Trophoblast cell (in vitro differentiated cells and primary cell): ENCODE measurements around the gene ASCC1.

Experiments
- DNase-seq, 2 donors: peaks; one replicate each; pipeline ENCODE4 v3.0.0-alpha.2; 2016
- H2AFZ ChIP-seq: 2 replicates; pipeline ENCODE4 v1.6.1; 2013; ENCODE audit warnings: low read length, moderate library complexity, mild to moderate bottlenecking; ENCODE audit not compliant: insufficient read depth, poor library complexity
- H2AK5ac ChIP-seq: 2 replicates; pipeline ENCODE4 v1.6.1; 2013; ENCODE audit warnings: mild to moderate bottlenecking, low read length
- H2BK120ac ChIP-seq: 2 replicates; pipeline ENCODE4 v1.6.1; 2013; ENCODE audit warnings: low read length, mild to moderate bottlenecking, moderate library complexity; ENCODE audit not compliant: insufficient read depth, poor library complexity
- H2BK12ac ChIP-seq: 2 replicates; pipeline ENCODE4 v1.6.1; 2013; ENCODE audit warnings: mild to moderate bottlenecking, low read length, moderate library complexity
- H2BK5ac ChIP-seq: 2 replicates; pipeline ENCODE4 v1.6.1; 2013; ENCODE audit warnings: low read length, low read depth, moderate library complexity, mild to moderate bottlenecking; ENCODE audit not compliant: poor library complexity
- H3K14ac ChIP-seq: 2 replicates; pipeline ENCODE4 v1.6.1; 2013; ENCODE audit warnings: mild to moderate bottlenecking, low read length
- H3K18ac ChIP-seq: 2 replicates; pipeline ENCODE4 v1.6.1; 2013; ENCODE audit warnings: mild to moderate bottlenecking, low read length
- H3K23ac ChIP-seq: 2 replicates; pipeline ENCODE4 v1.6.1; 2013; ENCODE audit warnings: low read length
- H3K27ac ChIP-seq: 2 replicates; pipeline ENCODE4 v1.5.1; 2013; ENCODE audit warnings: low read depth, mild to moderate bottlenecking, inconsistent platforms, low read length, moderate library complexity
- H3K27me3 ChIP-seq: 2 replicates; pipeline ENCODE4 v1.6.1; 2013; ENCODE audit warnings: inconsistent platforms, mild to moderate bottlenecking, low read length, moderate library complexity; ENCODE audit not compliant: insufficient read depth
- H3K36me3 ChIP-seq, 2 experiments: 1 replicate in 1 of 2; 2 replicates in 1 of 2; pipeline ENCODE4 v1.6.1; 2013; ENCODE audit warnings: low read length in 2 of 2, mild to moderate bottlenecking in 2 of 2, moderate library complexity in 1 of 2; ENCODE audit not compliant: insufficient read depth in 2 of 2, control insufficient read depth in 1 of 2
- H3K4ac ChIP-seq: 2 replicates; pipeline ENCODE4 v1.6.1; 2013; ENCODE audit warnings: low read depth, mild to moderate bottlenecking, low read length, moderate library complexity
- H3K4me1 ChIP-seq, 2 experiments: 1 replicate in 1 of 2; 2 replicates in 1 of 2; pipeline ENCODE4 v1.6.1; 2013; ENCODE audit warnings: low read length in 2 of 2, mild to moderate bottlenecking in 2 of 2, moderate library complexity in 1 of 2; ENCODE audit not compliant: insufficient read depth in 2 of 2, control insufficient read depth in 1 of 2
- H3K4me2 ChIP-seq: 2 replicates; pipeline ENCODE4 v1.6.1; 2013; ENCODE audit warnings: inconsistent platforms, mild to moderate bottlenecking, low read length, moderate library complexity
- H3K4me3 ChIP-seq: 2 replicates; pipeline ENCODE4 v1.5.1; 2013; ENCODE audit warnings: mild to moderate bottlenecking, low read depth, low read length, inconsistent platforms
- H3K79me1 ChIP-seq: one replicate; pipeline ENCODE4 v1.6.1; 2013; ENCODE audit warnings: low read length
- H3K79me2 ChIP-seq: 2 replicates; pipeline ENCODE4 v1.6.1; 2013; ENCODE audit warnings: low read length, mild to moderate bottlenecking; ENCODE audit not compliant: control insufficient read depth, insufficient read depth, poor library complexity
- H3K9ac ChIP-seq: 2 replicates; pipeline ENCODE4 v1.6.1; 2013; ENCODE audit warnings: mild to moderate bottlenecking, low read length
- H3K9me3 ChIP-seq: 2 replicates; pipeline ENCODE4 v1.6.1; 2013; ENCODE audit warnings: low read depth, mild to moderate bottlenecking, control low read depth, inconsistent platforms, low read length; ENCODE audit not compliant: insufficient read depth
- H4K12ac ChIP-seq: 2 replicates; pipeline ENCODE4 v1.6.1; 2013; ENCODE audit warnings: low read depth, mild to moderate bottlenecking, low read length, moderate library complexity
- H4K8ac ChIP-seq: 2 replicates; pipeline ENCODE4 v1.6.1; 2013; ENCODE audit warnings: low read depth, mild to moderate bottlenecking, low read length, moderate library complexity
- H4K91ac ChIP-seq: one replicate; pipeline ENCODE4 v1.6.1; 2013; ENCODE audit warnings: low read depth, mild to moderate bottlenecking, low read length, moderate library complexity
- WGBS: extraction: QIAGEN DNeasy Blood & Tissue Kit; methylation state at CpG from one replicate; pipeline ENCODE4 v1.1.7; 2013; ENCODE audit warnings: missing lambda C conversion rate; ENCODE audit not compliant: insufficient read length, insufficient coverage; ENCODE audit errors: extremely low coverage; 5-methylcytosine and 5-hydroxymethylcytosine counted together

ASCC1 gene

DNA sequence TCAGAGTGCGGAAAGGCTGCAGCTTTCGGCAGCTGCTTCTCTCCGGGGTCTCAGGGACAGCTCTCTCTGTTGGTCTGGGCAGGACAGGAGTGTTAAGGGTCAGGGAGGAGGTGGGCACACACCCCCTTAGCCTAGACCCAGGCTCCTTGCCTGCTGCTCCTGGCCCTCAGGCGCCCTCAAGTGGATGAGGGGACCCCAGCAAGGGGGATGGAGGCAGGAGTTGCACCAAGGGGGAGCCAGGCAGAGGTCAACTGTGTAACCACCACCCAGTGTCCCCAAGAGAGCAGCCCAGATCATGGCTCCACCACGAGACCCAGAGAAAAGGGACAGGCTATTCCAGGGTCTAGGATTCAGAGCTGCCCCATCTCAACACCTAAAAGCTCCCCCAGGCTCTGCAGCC, 154.6 kb downstream of the ASCC1 start:
- no peak overlapping the region for H3K4me2 ChIP-seq
- H3K79me1 ChIP-seq = no peaks in the 10 kb centered on the region
- no CpG with 5 or more reads among the region's 5 CpGs for WGBS

DNA sequence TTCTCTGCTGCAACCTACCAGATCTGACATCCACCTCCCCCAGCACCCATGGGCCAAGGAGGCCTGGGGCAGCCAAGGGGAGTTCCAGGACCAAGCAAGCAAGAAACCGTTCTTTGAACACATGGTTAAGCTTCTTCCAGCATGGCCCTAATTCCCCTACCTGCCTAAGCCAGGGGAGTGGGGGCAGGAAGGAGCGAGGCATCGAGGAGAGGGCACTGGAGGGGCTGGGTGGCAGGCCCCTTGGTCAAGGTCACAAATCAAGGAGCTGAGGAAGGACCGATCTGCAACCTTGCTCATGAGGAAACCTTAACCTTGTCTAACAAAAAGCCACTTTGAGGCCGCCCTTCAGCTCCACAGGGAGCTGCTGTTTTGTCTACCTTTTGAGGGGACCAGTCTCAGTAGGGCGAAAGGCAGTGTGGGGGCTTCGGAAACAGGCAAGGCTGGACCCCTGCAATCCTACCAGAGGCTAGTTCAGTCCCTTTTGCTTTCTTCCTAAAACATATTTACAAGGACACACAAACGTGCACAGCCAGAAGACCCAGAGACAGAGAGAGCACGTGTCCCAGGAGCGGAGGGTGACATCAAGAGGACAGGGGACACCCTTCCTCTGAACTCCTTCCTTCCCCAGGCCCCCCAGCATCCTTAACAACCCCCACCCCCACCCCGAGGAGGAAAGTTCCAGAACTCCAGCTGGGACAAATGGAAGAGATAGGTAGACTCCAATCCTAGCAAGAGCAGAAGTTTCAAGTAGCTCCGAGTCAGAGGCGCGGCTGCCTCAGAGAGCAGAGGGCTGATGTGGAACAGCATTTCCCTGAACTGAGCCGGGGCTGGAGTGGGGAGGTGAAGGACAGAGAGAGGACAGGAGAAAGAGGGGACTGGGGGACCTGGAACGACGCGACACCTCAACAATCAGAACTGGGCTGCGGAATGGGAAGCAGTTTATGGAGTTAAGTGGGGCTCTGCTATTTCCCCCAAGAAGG, 155.9 kb downstream of the ASCC1 start:
- no peak overlapping the region for H3K4ac ChIP-seq
- no peaks in the 10 kb centered on the region for H3K9me3 ChIP-seq
- H3K23ac ChIP-seq = no peak overlapping the region
- no peak overlapping the region for H4K91ac ChIP-seq
- H3K4me1 ChIP-seq = no peaks in the 10 kb centered on the region
- no CpG with 5 or more reads among the region's 19 CpGs for WGBS
- H2AFZ ChIP-seq = no peak overlapping the region
- H3K27me3 ChIP-seq = no peaks in the 10 kb centered on the region
- no peak overlapping the region for H2BK120ac ChIP-seq
- H3K79me2 ChIP-seq = no peaks in the 10 kb centered on the region
- no peak overlapping the region for H3K4me3 ChIP-seq
- no peaks in the 10 kb centered on the region for H3K79me1 ChIP-seq
- H3K9ac ChIP-seq = no peak overlapping the region
- H3K18ac ChIP-seq = no peak overlapping the region
- no peak overlapping the region for H3K4me2 ChIP-seq
- no peak overlapping the region for H2BK12ac ChIP-seq
- no peak overlapping the region for H4K12ac ChIP-seq
- no peak overlapping the region for H2AK5ac ChIP-seq
- H2BK5ac ChIP-seq = no peak overlapping the region
- no peak overlapping the region for H3K14ac ChIP-seq
- DNase-seq = no peak
- H3K36me3 ChIP-seq = no peaks in the 10 kb centered on the region
- H4K8ac ChIP-seq = no peak overlapping the region
- no peak overlapping the region for H3K27ac ChIP-seq

More for the DNA sequence above, 154.6 kb downstream of the ASCC1 start:
- Histone ChIP-seq H2BK12ac (no peak overlapping the region), H3K4ac (no peak overlapping the region), H3K27me3 (no peaks in the 10 kb centered on the region), H3K36me3 (no peaks in the 10 kb centered on the region), H3K23ac (no peak overlapping the region), H4K12ac (no peak overlapping the region), H4K8ac (no peak overlapping the region), H2BK5ac (no peak overlapping the region), H3K4me1 (no peaks in the 10 kb centered on the region), H3K9me3 (no peaks in the 10 kb centered on the region), H2AFZ (no peak overlapping the region), H3K4me3 (no peak overlapping the region), H2AK5ac (no peak overlapping the region), H3K9ac (no peak overlapping the region), H3K18ac (no peak overlapping the region), H3K79me2 (no peaks in the 10 kb centered on the region), H3K14ac (no peak overlapping the region), H2BK120ac (no peak overlapping the region), H3K27ac (no peak overlapping the region), H4K91ac (no peak overlapping the region)
- DNase-seq = no peak

DNA sequence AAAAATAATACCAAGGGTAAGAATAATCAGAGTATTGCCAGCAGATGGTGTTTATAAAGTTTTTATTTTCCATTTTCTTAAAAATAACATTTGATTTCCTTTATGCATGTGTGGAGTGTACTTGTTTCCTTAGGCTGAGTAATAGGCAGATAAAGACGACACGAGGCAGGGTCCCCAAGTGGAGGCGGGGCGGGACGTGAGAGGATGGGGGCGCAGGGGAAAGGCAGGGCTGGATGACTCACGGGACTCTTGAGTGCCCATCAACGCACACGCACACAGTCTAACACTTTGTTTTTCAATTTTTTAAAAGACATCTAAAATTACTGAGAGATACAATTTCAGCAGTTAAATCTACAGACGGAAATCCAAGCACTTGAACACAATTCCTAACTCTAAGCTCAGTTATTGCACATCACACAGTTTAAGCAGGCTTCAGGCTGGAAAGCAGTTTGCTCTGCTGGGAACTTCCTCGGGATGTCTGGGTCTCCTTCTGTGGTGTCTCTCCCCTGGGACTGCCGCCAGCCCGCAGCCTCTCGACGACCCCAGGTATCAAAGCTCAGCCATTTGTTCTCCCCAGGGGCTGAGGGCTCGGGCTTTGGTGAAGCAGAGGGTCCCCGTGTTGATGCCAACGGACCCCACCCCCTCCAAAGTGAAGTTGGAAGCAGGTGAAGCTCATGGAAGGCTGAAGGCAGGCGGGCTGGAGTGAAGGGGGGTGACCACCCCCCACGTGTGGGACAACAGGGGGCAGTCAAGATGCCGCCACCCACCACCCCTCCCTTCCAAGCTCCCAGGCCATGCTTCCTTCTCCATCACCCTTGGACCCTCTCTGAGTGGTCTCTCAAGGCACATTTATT, 156.9 kb downstream of the ASCC1 start:
- H3K4me2 ChIP-seq = no peak overlapping the region
- H3K9ac ChIP-seq = no peak overlapping the region
- no peaks in the 10 kb centered on the region for H3K79me2 ChIP-seq
- H3K4ac ChIP-seq = no peak overlapping the region
- H3K36me3 ChIP-seq = no peaks in the 10 kb centered on the region
- no peak overlapping the region for H2BK12ac ChIP-seq
- no peak overlapping the region for H4K8ac ChIP-seq
- no peaks in the 10 kb centered on the region for H3K27me3 ChIP-seq
- no peak overlapping the region for H2AFZ ChIP-seq
- no peak overlapping the region for H2AK5ac ChIP-seq
- no peak overlapping the region for H3K18ac ChIP-seq
- no peaks in the 10 kb centered on the region for H3K4me1 ChIP-seq
- H3K27ac ChIP-seq = no peak overlapping the region
- no peak overlapping the region for H4K91ac ChIP-seq
- no peak overlapping the region for H2BK120ac ChIP-seq
- no peak for DNase-seq
- no peak overlapping the region for H3K14ac ChIP-seq
- H3K23ac ChIP-seq = no peak overlapping the region
- no peak overlapping the region for H4K12ac ChIP-seq
- H2BK5ac ChIP-seq = no peak overlapping the region
- H3K4me3 ChIP-seq = no peak overlapping the region
- H3K9me3 ChIP-seq = no peaks in the 10 kb centered on the region
- H3K79me1 ChIP-seq = no peaks in the 10 kb centered on the region
- no CpG with 5 or more reads among the region's 21 CpGs for WGBS

DNA sequence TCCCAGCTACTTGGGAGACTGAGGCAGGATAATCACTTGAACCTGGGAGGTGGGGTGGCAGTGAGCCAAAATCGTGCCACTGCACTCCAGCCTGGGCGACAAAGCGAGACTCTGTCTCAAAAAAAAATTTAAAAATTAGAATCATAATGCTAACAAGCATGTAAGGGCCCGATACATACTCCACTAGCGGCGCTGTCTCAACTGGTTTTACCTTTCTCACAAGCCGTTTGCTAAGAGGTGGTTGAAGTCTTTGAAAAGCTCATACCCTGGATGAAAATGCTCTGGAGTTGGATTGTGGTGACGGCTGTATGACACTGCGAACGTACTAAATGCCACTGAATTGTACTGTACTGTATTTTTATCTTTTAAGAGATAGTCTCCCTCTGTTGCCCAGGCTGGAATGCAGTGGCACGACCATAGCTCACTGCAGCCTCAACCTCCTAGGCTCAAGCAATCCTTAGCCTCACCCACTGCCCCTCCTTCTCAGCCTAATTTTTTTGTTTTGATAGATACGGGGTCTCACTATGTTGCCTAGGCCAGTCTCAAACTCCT, 157.7 kb downstream of the ASCC1 start:
- Histone ChIP-seq H3K9ac (no peak overlapping the region), H3K27ac (no peak overlapping the region), H3K4me3 (no peak overlapping the region), H2AK5ac (no peak overlapping the region), H3K18ac (no peak overlapping the region), H3K4me2 (no peak overlapping the region), H2BK12ac (no peak overlapping the region), H2BK5ac (no peak overlapping the region), H2AFZ (no peak overlapping the region), H3K79me1 (no peaks in the 10 kb centered on the region), H2BK120ac (no peak overlapping the region), H3K4ac (no peak overlapping the region), H3K36me3 (no peaks in the 10 kb centered on the region), H3K9me3 (no peaks in the 10 kb centered on the region), H3K14ac (no peak overlapping the region), H3K79me2 (no peaks in the 10 kb centered on the region), H4K12ac (no peak overlapping the region), H3K27me3 (no peaks in the 10 kb centered on the region), H4K8ac (no peak overlapping the region), H4K91ac (no peak overlapping the region), H3K4me1 (no peaks in the 10 kb centered on the region), H3K23ac (no peak overlapping the region)
- WGBS = no CpG with 5 or more reads among the region's 12 CpGs
- no peak for DNase-seq
